DMS153 treated with DMSO at 0.1 percent for 48 hours (cell line): ENCODE results near the gene ARVCF.

ENCODE experiments used
- DNase-seq: peaks from one replicate; lab custom pipeline; 2025; ENCODE audit not compliant: unreplicated experiment; lab: John Stamatoyannopoulos, UW

Gene ARVCF

GRCh38 chr22:20031732-20032406 lies 15.2 kb upstream of the ARVCF start:
- no peak for DNase-seq

DNA sequence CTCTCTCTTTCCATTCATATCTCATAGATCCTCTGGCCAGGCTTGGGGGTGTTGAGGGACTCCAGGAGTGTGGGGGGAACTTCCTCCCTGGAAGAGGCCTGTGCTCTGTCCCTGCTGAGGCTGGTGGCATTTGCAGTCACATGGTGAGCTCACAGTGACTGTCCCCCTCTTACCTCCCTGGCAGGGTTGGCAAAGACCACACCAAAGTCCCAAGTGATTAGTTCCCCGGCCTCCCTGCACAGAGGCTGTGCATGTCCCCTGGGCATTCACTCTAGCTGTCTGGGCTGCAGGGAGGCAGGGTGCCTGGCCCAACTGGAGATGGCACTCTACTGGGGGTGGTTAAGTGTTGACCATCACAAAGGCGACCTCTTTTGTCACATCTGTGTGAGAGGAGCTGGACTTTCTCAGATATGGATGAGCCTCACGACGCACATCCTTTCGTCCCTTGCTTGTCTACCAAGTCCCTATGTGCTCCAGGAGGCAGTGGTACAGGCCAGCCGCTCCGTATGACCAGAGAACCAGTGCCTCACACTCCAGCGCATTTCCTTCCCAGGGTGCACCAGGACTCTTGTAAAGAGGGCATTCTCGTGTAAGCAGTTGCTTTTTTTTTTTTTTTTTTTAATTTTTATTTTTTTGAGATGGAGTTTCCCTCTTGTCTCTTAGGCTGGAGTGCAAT lies 13.1 kb upstream of the ARVCF start:
- DNase-seq = no peak

DNA sequence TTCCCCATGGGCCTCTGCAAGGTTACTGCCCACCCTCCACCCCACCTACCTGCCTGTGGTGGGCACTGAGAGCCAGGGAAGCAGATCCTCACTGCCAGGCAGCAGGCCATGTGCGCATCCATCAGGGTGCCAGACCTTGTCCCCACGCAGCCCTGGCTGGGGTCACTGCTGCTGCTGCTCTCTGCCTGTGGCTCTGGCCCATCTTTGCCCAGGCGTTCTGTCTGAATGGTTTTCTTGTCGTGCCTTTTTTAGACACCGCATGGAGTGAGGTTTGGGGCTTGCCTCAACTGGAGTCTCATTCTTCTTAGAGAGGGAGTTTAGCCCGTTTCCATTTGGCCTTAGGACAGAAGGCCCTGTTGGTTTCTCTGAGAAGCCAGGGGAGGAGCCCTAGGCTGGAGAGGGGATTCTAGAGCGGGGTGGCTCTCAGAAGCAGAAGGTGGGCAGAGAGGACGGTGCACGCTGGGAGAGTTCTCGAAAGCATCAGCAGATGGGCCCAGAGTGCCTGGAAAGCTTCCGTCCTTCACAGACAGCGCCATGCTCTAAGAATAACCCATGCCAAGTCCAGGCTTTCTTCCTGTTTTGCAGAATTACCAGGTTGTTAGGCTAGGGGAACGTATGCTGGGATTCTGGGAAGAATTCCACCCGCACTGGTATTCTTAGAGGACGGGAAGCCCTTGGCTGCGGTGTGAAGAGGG lies 12.4 kb upstream of the ARVCF start:
- no peak for DNase-seq

- DNase-seq = peak; percentile 1
Measured at GRCh38 chr22:20027966-20028854, 11.6 kb upstream of the ARVCF start.

DNA sequence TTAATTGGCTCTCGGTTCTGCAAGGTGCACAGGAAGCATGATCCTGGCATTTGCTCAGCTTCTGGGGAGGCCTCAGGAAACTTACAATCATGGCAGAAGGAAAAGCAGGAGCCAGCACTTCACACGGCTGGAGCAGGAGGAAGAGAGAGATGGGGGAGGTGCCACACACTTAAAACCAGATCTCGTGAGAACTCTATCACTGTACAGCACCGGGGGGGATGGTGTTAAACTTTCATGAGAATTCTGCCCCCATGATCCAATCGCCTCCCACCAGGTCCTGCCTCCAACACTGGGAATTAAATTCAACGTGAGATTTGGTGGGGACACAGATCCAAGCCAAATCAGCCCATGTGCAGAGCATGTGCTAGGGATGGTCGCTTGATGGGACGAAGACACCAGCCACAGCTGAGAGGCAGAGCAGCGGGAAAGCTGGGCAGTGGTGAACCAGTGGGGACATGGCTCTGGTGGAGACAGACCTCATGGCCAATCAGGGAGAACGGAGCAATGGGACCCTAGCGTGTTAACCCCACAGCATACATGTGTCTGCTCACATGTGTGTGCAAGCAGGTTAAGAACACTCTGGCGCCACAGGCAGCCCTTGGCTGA lies 10.5 kb upstream of the ARVCF start:
- no peak for DNase-seq

GRCh38 chr22:20026204-20026908 lies 9.7 kb upstream of the ARVCF start:
- no peak for DNase-seq

DNA sequence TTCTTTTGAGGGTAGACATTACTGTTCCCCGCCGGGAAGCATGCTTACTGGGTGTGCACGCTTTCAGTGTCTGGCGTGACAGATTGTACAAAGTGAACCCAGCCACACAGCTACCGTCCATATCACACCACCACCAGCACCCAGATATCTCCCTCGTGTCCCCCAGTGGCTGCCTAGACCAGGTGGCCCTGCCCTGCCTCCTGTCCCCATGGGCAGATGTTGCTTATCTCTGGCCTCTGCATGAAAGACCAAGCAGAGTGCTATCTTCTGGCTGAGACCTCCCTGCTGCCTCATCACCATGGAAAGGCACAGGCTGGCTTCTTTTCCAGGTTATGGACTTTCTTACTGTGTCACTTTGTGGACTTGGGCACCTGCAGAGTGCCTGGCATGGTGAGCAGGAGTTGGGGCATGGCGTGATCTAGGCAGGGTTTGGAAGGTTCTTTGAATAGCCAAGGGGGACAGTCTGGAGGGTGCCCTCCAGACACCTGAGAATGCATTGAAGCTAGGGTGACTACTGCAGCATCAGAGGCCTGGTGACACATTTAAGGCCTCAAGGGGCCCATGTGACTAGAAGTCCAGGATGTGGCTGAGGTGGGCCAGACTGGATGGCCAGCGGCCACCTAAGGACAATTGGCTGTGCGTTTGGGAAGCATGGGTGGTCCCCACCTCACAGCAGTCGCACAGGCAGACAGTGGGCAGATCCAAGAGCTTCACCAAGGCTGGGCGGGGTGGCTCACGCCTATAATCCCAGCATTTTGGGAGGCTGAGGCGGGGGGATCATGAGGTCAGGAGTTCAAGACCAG lies 9.0 kb upstream of the ARVCF start:
- no peak for DNase-seq

- DNase-seq = no peak
Measured at GRCh38 chr22:20024650-20025397, 8.2 kb upstream of the ARVCF start.

DNA sequence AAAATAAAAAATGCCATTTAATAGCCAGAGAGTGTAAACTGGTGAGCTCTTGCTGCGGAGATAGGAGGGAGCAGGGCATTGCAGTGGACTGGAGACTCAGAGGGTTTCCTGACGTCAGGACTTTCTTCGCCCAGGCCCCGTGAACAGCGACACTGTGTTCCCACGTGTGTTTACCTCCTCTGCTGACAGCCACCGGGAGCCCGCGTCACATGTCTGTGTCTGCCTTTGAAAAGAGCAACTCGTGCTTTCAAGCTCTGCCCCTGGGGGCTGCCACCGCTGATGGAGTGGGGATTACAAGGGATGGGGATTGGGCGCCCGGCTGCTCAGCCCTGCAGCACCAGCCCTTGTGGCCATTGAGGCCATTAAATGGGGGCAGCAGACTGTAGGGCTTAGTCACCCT lies 7.6 kb upstream of the ARVCF start:
- DNase-seq = no peak

- no peak for DNase-seq
Measured at GRCh38 chr22:20022978-20023613, 6.5 kb upstream of the ARVCF start.

DNA sequence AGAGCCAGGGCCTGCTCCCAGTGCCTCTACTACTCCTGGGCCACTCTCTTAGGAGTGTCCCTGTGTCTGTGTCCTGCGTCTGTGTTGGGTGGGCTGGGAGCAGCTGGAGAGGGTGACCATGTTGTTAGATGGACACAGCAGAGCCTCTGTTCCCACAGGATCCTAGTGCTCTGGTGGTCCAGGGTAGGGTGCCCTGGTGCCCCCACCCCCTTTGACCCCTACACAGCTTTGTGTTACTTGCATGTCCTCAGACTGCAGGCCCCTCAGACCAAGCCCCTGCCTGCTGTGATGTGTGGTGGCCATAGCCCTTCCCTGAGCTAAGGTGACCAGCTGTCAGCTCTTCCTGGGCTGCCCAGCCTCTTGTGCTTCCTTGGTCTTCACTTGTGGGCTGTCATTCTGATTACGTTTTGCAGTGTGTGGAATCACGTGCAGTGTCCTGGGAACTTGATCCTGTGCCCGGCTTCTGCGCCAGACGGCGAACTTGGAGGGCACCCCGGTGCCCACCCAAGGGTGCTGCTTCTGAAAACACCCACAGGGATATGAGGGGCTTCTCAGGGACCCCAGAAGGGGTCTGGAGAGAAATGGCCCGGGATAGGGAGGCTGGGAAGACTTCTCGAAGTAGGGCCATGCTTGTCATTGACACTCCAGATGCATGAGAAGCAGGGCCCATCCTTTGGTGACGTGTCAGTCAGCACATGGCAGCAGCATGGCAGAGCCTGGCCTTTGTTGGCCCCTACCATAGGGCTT lies 5.8 kb upstream of the ARVCF start:
- DNase-seq = no peak

DNA sequence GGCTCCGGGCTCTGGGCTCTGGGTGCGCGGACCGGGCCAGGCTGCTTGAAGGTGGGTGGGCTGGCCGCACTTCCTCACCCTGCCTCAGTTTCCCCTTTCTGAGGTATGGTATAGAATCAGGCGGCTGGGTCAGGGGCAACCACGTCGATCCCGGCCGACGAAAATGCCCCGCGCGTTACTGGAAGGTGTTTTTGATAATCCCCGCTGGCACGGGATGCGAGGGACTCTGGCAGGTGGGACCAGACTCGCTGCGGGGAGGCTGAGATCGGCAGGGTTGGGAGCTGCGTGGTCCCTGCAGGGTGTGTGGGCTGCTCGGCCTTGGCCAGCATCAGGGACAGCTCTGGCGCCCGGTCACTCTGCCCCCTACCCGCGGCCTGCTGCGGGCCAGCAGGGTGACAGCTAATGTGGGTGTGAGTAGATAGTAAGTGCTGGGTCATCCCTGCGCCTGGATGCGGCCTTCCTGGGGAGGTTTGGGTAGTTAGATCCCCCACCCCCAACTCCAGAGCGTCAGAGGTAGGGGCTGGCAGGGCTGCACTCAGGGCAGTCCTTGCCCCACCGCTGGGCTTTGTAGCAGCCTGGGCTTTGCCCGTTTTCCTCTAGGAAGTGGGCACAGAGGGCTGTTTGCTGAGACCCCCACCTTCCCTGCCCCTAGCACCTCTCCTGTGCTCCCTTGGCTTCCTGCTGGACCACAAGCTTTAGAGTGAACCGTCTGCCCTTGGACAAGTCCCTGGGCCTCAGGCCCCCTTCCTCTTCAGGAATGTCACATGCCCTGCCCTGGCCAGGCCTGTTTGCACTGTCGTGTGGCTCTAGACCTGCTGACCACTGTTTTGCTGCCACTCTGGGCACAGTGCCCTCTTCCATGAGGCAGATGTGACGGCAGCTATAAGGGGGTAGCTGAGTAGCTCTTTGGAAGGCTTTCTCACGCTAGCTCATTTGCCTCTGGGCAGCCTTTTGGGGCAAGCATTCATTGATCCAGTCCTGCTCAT lies 4.9 kb upstream of the ARVCF start:
- DNase-seq = no peak

GRCh38 chr22:20020533-20021195 lies 4.0 kb upstream of the ARVCF start, which contains the start of gene TANGO2:
Gene TANGO2, plus strand, starts transcription at chr22:20021110. Its CDS starts 15,689 bp downstream, at chr22:20036799.
- DNase-seq = peak; percentile 87

GRCh38 chr22:20019661-20020532 lies 3.3 kb upstream of the ARVCF start:
- no peak for DNase-seq

GRCh38 chr22:20018001-20018400 lies 1.4 kb upstream of the ARVCF start:
- no peak for DNase-seq
